H1 (cell line): ENCODE measurements around the gene SLC23A1. TPM values are rescaled to one million over a fixed set of nuclear protein-coding genes. Genes with fewer than 3 reads are reported as not detected.

Experiments
- BRCA1 ChIP-seq: IDR thresholded peaks from 2 replicates; pipeline ENCODE4 v1.6.1; 2012; ENCODE audit warnings: low read depth, low read length, improper control_type of control experiment
- CHD2 ChIP-seq: IDR thresholded peaks from 2 replicates; pipeline ENCODE4 v1.6.1; 2012; ENCODE audit warnings: low read length, improper control_type of control experiment
- CTBP2 ChIP-seq: IDR thresholded peaks from 2 replicates; pipeline ENCODE4 v1.7.0; 2011; ENCODE audit warnings: borderline replicate concordance, mild to moderate bottlenecking, moderate library complexity, mixed read lengths, low read length; ENCODE audit not compliant: insufficient read depth, insufficient read length
- GTF2F1 ChIP-seq: IDR thresholded peaks from 2 replicates; pipeline ENCODE4 v1.6.1; 2012; ENCODE audit warnings: low read depth, low read length, improper control_type of control experiment, borderline replicate concordance
- HDAC6 ChIP-seq: IDR thresholded peaks from one replicate; pipeline ENCODE4 v1.7.1; 2012; ENCODE audit warnings: low read depth, mild to moderate bottlenecking, inconsistent platforms, low read length, moderate library complexity
- MAX ChIP-seq: IDR thresholded peaks from 2 replicates; pipeline ENCODE4 v1.6.1; 2012; ENCODE audit warnings: inconsistent platforms
- POLR2A ChIP-seq, 2 experiments: IDR thresholded peaks; 1 replicate in 1 of 2; 2 replicates in 1 of 2; pipeline ENCODE4 v1.6.1; 2011; ENCODE audit warnings: low read depth in 2 of 2, low read length in 2 of 2, mild to moderate bottlenecking in 2 of 2; ENCODE audit errors: control extremely low read depth in 1 of 2
- SIRT6 ChIP-seq: IDR thresholded peaks from one replicate; pipeline ENCODE4 v1.7.1; 2012; ENCODE audit warnings: low read length, inconsistent platforms
- SRF ChIP-seq: IDR thresholded peaks from 2 replicates; pipeline ENCODE4 v1.6.1; 2011; ENCODE audit warnings: mild to moderate bottlenecking, low read depth, low read length, moderate library complexity
- SUZ12 ChIP-seq: fragments of 200-600 bp; sonication (generic); IDR thresholded peaks from 2 replicates; pipeline ENCODE4 v1.6.1; 2012; ENCODE audit warnings: mild to moderate bottlenecking, inconsistent platforms, low read length, moderate library complexity, mixed read lengths
- TAF7 ChIP-seq: optimal IDR thresholded peaks from 2 replicates; pipeline ENCODE3; 2011; ENCODE audit warnings: low read depth, mild to moderate bottlenecking, inconsistent platforms, low read length, moderate library complexity, borderline replicate concordance
- polyA plus RNA-seq, 7 experiments: library from polyadenylated mRNA; depleted of rRNA in 3 of 7; stranded (reverse) in 5 of 7; unstranded in 2 of 7; fragments of >200 nt in 5 of 7; fragments of 200-250 nt in 2 of 7; gene quantifications; 1 replicate in 5 of 7; 2 replicates in 1 of 7; 4 replicates in 1 of 7; pipeline versions ENCODE4 v1.2.1 to v1.2.3, GENCODE V29; 2011 to 2013; ENCODE audit warnings: missing spikeins in 2 of 7, mixed read lengths in 2 of 7
- total RNA-seq: library from RNA; stranded (reverse); fragmentation: NEBNext Ultra II Directional; extraction: Animal tissue kit (Norgen Biotek cat#: 25700); gene quantifications from 2 replicates; pipeline ENCODE4 v1.2.1, GENCODE V29; 2021

The SLC23A1 gene
- total and polyA plus RNA-seq, 2 of the 8 experiments (the other 6 are each of a cell fraction or from before 2014, with no cell fraction given): not detected

DNA sequence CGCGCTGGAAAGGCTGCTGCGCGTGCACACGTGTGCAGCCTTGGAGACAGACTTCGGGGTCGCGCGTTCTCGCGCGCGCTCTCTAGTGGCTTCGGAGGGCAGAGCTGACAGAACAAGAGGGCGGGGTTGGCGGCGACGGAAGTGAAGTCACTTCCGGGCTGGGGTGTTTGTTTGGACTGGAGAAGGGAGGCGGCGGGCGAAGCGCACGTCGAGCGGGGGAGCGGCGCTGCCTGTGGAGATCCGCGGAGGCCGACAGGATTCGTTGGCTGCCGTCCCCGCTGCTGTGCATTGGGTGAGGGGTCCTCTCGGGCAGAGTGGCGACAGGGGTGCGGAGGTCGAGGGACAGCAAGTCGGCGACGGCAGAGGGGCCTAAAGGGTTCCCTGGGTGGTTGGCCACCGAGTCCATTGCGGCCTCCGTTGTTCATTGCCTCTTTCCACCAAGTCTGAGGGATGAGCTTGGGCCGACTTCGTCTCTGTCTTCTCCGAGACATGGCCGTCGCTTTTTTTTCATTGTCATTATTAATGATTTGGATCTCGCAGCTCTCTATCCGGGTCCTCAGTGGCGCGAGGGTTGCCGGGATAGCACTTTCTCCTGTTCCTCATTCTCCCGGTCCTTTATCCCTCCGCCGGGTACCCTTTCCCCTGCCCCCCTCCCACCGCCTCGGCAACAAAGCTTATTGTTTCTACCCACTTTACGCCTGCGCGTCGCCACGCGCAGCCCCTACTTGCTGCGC is 41.2 kb downstream of the SLC23A1 start, which contains the start of gene PAIP2 (continued):
- TF ChIP-seq GTF2F1 (0 out of 2 replicates have a peak, but pooled peaks have one; percentile 22), SIRT6 (no peak), CTBP2 (no peak), CHD2 (peak; percentile 44; the same call in 1 of the 2 replicates), MAX (peak; percentile 89), SUZ12 (no peak), HDAC6 (no peak), TAF7 (peak; percentile 54), POLR2A (IDR thresholded peaks at IDR 0.05; ENCODE audit: control extremely low read depth in 1 of 2, low read depth in 2 of 2, low read length in 2 of 2) (peak; percentile 95 to 96), SRF (no peak), BRCA1 (no peak)
